ENCODE results near the gene HMCN2. TPM values are rescaled to one million over a fixed set of nuclear protein-coding genes. Genes with fewer than 3 reads are reported as not detected.

HMCN2 gene
- total and polyA plus RNA-seq, 8 donors = 0.31 to 3.9 (median 0.68) TPM

- Histone ChIP-seq H3K36me3 (no peaks in the 10 kb centered on the region), H3K9me3 (no peaks in the 10 kb centered on the region), H3K27ac (no peak overlapping the region), H3K4me1 (peaks cover 15 to 37% of the 10 kb centered on the region in 2 donors), H3K4me3 (no peak overlapping the region), H3K27me3 (peaks cover 0 to 16% of the 10 kb centered on the region in 2 donors)
- intact Hi-C loops (cut with DNase I) = no loop called here
- DNase-seq = no peak
- TF ChIP-seq CTCF (IDR thresholded peaks at IDR 0.05) = no peak
- no peak for ATAC-seq
These were observed 187.3 kb downstream of the HMCN2 start for GRCh38 chr9:130452835-130453234.

GRCh38 chr9:130453487-130453886 is 187.9 kb downstream of the HMCN2 start:
- H3K9me3 ChIP-seq = no peaks in the 10 kb centered on the region
- no peak overlapping the region for H3K4me3 ChIP-seq
- DNase-seq (peak in 1 of 4 donors; percentile 58), ATAC-seq (no peak)
- H3K4me1 ChIP-seq = peaks cover 12 to 31% of the 10 kb centered on the region in 2 donors
- intact Hi-C loops (cut with DNase I) = no loop called here
- no peak for TF ChIP-seq CTCF (IDR thresholded peaks at IDR 0.05)
- no peak overlapping the region for H3K27ac ChIP-seq
- peaks cover 0 to under 1% of the 10 kb centered on the region in 2 donors for H3K36me3 ChIP-seq
- peaks cover 0 to 16% of the 10 kb centered on the region in 2 donors for H3K27me3 ChIP-seq

- H3K4me1 ChIP-seq = peaks cover 12 to 28% of the 10 kb centered on the region in 2 donors
- no peak for TF ChIP-seq CTCF (IDR thresholded peaks at IDR 0.05)
- peaks cover 0 to 16% of the 10 kb centered on the region in 2 donors for H3K27me3 ChIP-seq
- ATAC-seq (no peak), DNase-seq (no peak)
- H3K9me3 ChIP-seq = no peaks in the 10 kb centered on the region
- no peak overlapping the region for H3K4me3 ChIP-seq
- peaks cover 0 to 5% of the 10 kb centered on the region in 2 donors for H3K36me3 ChIP-seq
- intact Hi-C loops (cut with DNase I) = no loop called here
- H3K27ac ChIP-seq = no peak overlapping the region
These were observed 188.7 kb downstream of the HMCN2 start for GRCh38 chr9:130454096-130454811.

- Histone ChIP-seq H3K9me3 (no peaks in the 10 kb centered on the region), H3K4me3 (no peak overlapping the region), H3K4me1 (peaks cover 12 to 27% of the 10 kb centered on the region in 2 donors), H3K36me3 (peaks cover 0 to 5% of the 10 kb centered on the region in 2 donors), H3K27me3 (peaks cover 0 to 16% of the 10 kb centered on the region in 2 donors), H3K27ac (no peak overlapping the region)
- no peak for TF ChIP-seq CTCF (IDR thresholded peaks at IDR 0.05)
- intact Hi-C loops (cut with DNase I) = no loop called here
- DNase-seq (no peak), ATAC-seq (no peak)
These were observed 189.3 kb downstream of the HMCN2 start for GRCh38 chr9:130454812-130455325.

GRCh38 chr9:130458027-130458803 is 192.7 kb downstream of the HMCN2 start:
- H3K27me3 ChIP-seq = no peaks in the 10 kb centered on the region
- H3K36me3 ChIP-seq = peaks cover 0 to 5% of the 10 kb centered on the region in 2 donors
- ATAC-seq (no peak), DNase-seq (peak in 1 of 4 donors; percentile 45)
- no peak overlapping the region for H3K4me3 ChIP-seq
- no peak overlapping the region for H3K27ac ChIP-seq
- intact Hi-C loops (cut with DNase I) = no loop called here
- no peak for TF ChIP-seq CTCF (IDR thresholded peaks at IDR 0.05)
- H3K9me3 ChIP-seq = no peaks in the 10 kb centered on the region
- peaks cover 0 to 3% of the 10 kb centered on the region in 2 donors for H3K4me1 ChIP-seq

Data from left lung (tissue), 10 donors.